ENCODE measurements around the gene STPG2. TPM values are rescaled to one million over a fixed set of nuclear protein-coding genes. Genes with fewer than 3 reads are reported as not detected.

STPG2 gene
- polyA plus RNA-seq, 1 experiment: not detected

- no peak for DNase-seq (ENCODE audit: low read depth)
- no peaks in the 10 kb centered on the region for H3K27me3 ChIP-seq (ENCODE audit: control insufficient read depth, insufficient read depth, low read length)
- no peaks in the 10 kb centered on the region for H3K36me3 ChIP-seq (ENCODE audit: control insufficient read depth, insufficient read depth, low read length)
- no peak overlapping the region for H3K4me3 ChIP-seq (ENCODE audit: low read depth, low read length)
- ChIA-PET CTCF (no interaction called here), POLR2A (no interaction called here)
- TF ChIP-seq CTCF (IDR thresholded peaks at IDR 0.05; ENCODE audit: insufficient read depth, low read depth, low read length): no peak
These were observed 263.3 kb downstream of the STPG2 start for GRCh38 chr4:97879942-97880341.

GRCh38 chr4:97868097-97868496 lies 275.2 kb downstream of the STPG2 start:
- Histone ChIP-seq H3K4me3 (ENCODE audit: low read depth, low read length) (no peak overlapping the region), H3K27me3 (ENCODE audit: control insufficient read depth, insufficient read depth, low read length) (no peaks in the 10 kb centered on the region), H3K36me3 (ENCODE audit: control insufficient read depth, insufficient read depth, low read length) (no peaks in the 10 kb centered on the region)
- no peak for TF ChIP-seq CTCF (IDR thresholded peaks at IDR 0.05; ENCODE audit: insufficient read depth, low read depth, low read length)
- ChIA-PET POLR2A (no interaction called here), CTCF (no interaction called here)
- DNase-seq (ENCODE audit: low read depth): no peak

GRCh38 chr4:97867557-97868091 lies 275.7 kb downstream of the STPG2 start:
- no peak for DNase-seq (ENCODE audit: low read depth)
- no peaks in the 10 kb centered on the region for H3K36me3 ChIP-seq (ENCODE audit: control insufficient read depth, insufficient read depth, low read length)
- ChIA-PET CTCF (no interaction called here), POLR2A (no interaction called here)
- no peak overlapping the region for H3K4me3 ChIP-seq (ENCODE audit: low read depth, low read length)
- TF ChIP-seq CTCF (IDR thresholded peaks at IDR 0.05; ENCODE audit: insufficient read depth, low read depth, low read length): no peak
- H3K27me3 ChIP-seq (ENCODE audit: control insufficient read depth, insufficient read depth, low read length): no peaks in the 10 kb centered on the region

- CTCF ChIA-PET: no interaction called here
- no peak for TF ChIP-seq CTCF (IDR thresholded peaks at IDR 0.05; ENCODE audit: insufficient read depth, low read depth, low read length)
- Histone ChIP-seq H3K27me3 (ENCODE audit: control insufficient read depth, insufficient read depth, low read length) (no peaks in the 10 kb centered on the region), H3K4me3 (ENCODE audit: low read depth, low read length) (no peak overlapping the region), H3K36me3 (ENCODE audit: control insufficient read depth, insufficient read depth, low read length) (no peaks in the 10 kb centered on the region)
- no peak for DNase-seq (ENCODE audit: low read depth)
- POLR2A ChIA-PET: no interaction called here
These were observed 276.3 kb downstream of the STPG2 start for GRCh38 chr4:97866821-97867556.

GRCh38 chr4:97851115-97851514 lies 292.2 kb downstream of the STPG2 start:
- Histone ChIP-seq H3K36me3 (ENCODE audit: control insufficient read depth, insufficient read depth, low read length) (no peaks in the 10 kb centered on the region), H3K4me3 (ENCODE audit: low read depth, low read length) (no peak overlapping the region), H3K27me3 (ENCODE audit: control insufficient read depth, insufficient read depth, low read length) (no peaks in the 10 kb centered on the region)
- DNase-seq (ENCODE audit: low read depth): no peak
- ChIA-PET CTCF (no interaction called here), POLR2A (no interaction called here)
- TF ChIP-seq CTCF (IDR thresholded peaks at IDR 0.05; ENCODE audit: insufficient read depth, low read depth, low read length): no peak
